ENCODE results near the gene CEMIP.

Gene CEMIP

GRCh38 chr15:80902298-80902801, 123.2 kb downstream of the CEMIP start:
- DNase-seq = no peak

GRCh38 chr15:80904998-80905397, 125.8 kb downstream of the CEMIP start:
- DNase-seq = no peak

GRCh38 chr15:80906159-80906766, 127.1 kb downstream of the CEMIP start:
- peak; percentile 3 to 8 for DNase-seq

GRCh38 chr15:80911821-80912220, 132.7 kb downstream of the CEMIP start:
- no peak for DNase-seq

GRCh38 chr15:80912673-80913072, 133.5 kb downstream of the CEMIP start:
- no peak for DNase-seq

GRCh38 chr15:80913541-80913940, 134.4 kb downstream of the CEMIP start:
- DNase-seq = no peak

GRCh38 chr15:80915472-80915871, 136.3 kb downstream of the CEMIP start:
- no peak for DNase-seq

GRCh38 chr15:80916056-80916455, 136.9 kb downstream of the CEMIP start:
- DNase-seq = no peak

GRCh38 chr15:80918196-80918783, 139.1 kb downstream of the CEMIP start:
- DNase-seq = no peak

GRCh38 chr15:80920271-80920699, 141.1 kb downstream of the CEMIP start:
- no peak for DNase-seq

GRCh38 chr15:80921736-80922410, 142.7 kb downstream of the CEMIP start:
- no peak for DNase-seq

- no peak for DNase-seq
These were observed 144.5 kb downstream of the CEMIP start for GRCh38 chr15:80923668-80924067.

GRCh38 chr15:80924278-80924677, 145.1 kb downstream of the CEMIP start:
- no peak for DNase-seq

GRCh38 chr15:80925597-80926059, 146.5 kb downstream of the CEMIP start:
- DNase-seq = no peak

GRCh38 chr15:80926126-80926525, 147.0 kb downstream of the CEMIP start:
- DNase-seq = no peak

- no peak for DNase-seq
These were observed 150.1 kb downstream of the CEMIP start for GRCh38 chr15:80929225-80929624.

- DNase-seq = no peak
These were observed 150.5 kb downstream of the CEMIP start for GRCh38 chr15:80929689-80930088.

- no peak for DNase-seq
These were observed 152.0 kb downstream of the CEMIP start for GRCh38 chr15:80931191-80931590.

- DNase-seq = no peak
These were observed 152.7 kb downstream of the CEMIP start for GRCh38 chr15:80931721-80932512.

GRCh38 chr15:80932513-80932815, 153.3 kb downstream of the CEMIP start:
- no peak for DNase-seq

- no peak for DNase-seq
These were observed 153.8 kb downstream of the CEMIP start for GRCh38 chr15:80932989-80933388.

GRCh38 chr15:80934761-80935221, 155.6 kb downstream of the CEMIP start:
- DNase-seq = no peak

Measured in NCI-H187 (cell line).